PC-3 (cell line): Measurements from ENCODE around the gene ILK. TPM values are rescaled to one million over a fixed set of nuclear protein-coding genes. Genes with fewer than 3 reads are reported as not detected.

Source experiments
- ATAC-seq: fragments of 200-7000 bp; cut with Tn5 transposase; 2 replicates; pipeline ENCODE4 v1.9.1; 2020; ENCODE audit warnings: mild to moderate bottlenecking, moderate library complexity
- BruUV-seq: library from RNA; stranded (reverse); fragments of 400-500 nt; replicated peaks from 2 replicates; lab custom pipeline; 2021; lab: Mats Ljungman, UMichigan
- CTCF ChIA-PET: fragments of 300-600 bp; sonication (Branson Sonifier 250); formaldehyde crosslinking; loops from one replicate; lab custom pipeline; 2022; ENCODE audit warnings: antibody characterized with exemption; lab: Charles Lee
- POLR2A ChIA-PET: fragments of 300-600 bp; sonication (Branson Sonifier 250); formaldehyde crosslinking; loops from one replicate; lab custom pipeline; 2022; ENCODE audit warnings: antibody characterized with exemption; ENCODE audit not compliant: unreplicated experiment; lab: Charles Lee
- DNase-seq: peaks from one replicate; pipeline ENCODE4 v3.0.0-alpha.2; 2015
- H2AFZ ChIP-seq: fragments of 300-600 bp; sonication (generic); 2 replicates; pipeline ENCODE4 v1.6.0; 2016; ENCODE audit warnings: antibody characterized with exemption, low read length
- H3F3A ChIP-seq: fragments of 300-600 bp; sonication (generic); one replicate; pipeline ENCODE4 v1.6.0; 2017; ENCODE audit warnings: antibody characterized with exemption, low read length, control low read depth, mild to moderate bottlenecking; ENCODE audit not compliant: unreplicated experiment
- H3K27ac ChIP-seq: fragments of 300-600 bp; sonication (generic); 2 replicates; pipeline ENCODE4 v1.5.1; 2016; ENCODE audit warnings: mild to moderate bottlenecking, low read length
- H3K27me3 ChIP-seq: fragments of 300-600 bp; sonication (generic); 2 replicates; pipeline ENCODE4 v1.6.1; 2016; ENCODE audit warnings: low read length, mixed read lengths
- H3K36me3 ChIP-seq: fragments of 300-600 bp; sonication (generic); 2 replicates; pipeline ENCODE4 v1.6.1; 2016; ENCODE audit warnings: low read depth, mixed run types, low read length, mixed read lengths
- H3K4me1 ChIP-seq: fragments of 300-600 bp; sonication (generic); 2 replicates; pipeline ENCODE4 v1.5.1; 2016; ENCODE audit warnings: low read length; ENCODE audit not compliant: insufficient read depth
- H3K4me2 ChIP-seq: fragments of 300-600 bp; sonication (generic); 2 replicates; pipeline ENCODE4 v1.6.0; 2016; ENCODE audit warnings: low read length
- H3K4me3 ChIP-seq: fragments of 300-600 bp; sonication (generic); 2 replicates; pipeline ENCODE4 v1.5.1; 2016; ENCODE audit warnings: mild to moderate bottlenecking, low read length, mixed read lengths
- H3K79me2 ChIP-seq: fragments of 300-600 bp; sonication (generic); 2 replicates; pipeline ENCODE4 v1.6.1; 2017; ENCODE audit warnings: low read length, mixed read lengths
- H3K9ac ChIP-seq: fragments of 300-600 bp; sonication (generic); 2 replicates; pipeline ENCODE4 v1.6.0; 2016; ENCODE audit warnings: mild to moderate bottlenecking, low read length
- H3K9me2 ChIP-seq: fragments of 300-600 bp; sonication (generic); replicated peaks from 2 replicates; pipeline ENCODE4 v1.6.1; 2016; ENCODE audit warnings: mixed run types, low read length, mixed read lengths
- H3K9me3 ChIP-seq: fragments of 300-600 bp; sonication (generic); 2 replicates; pipeline ENCODE4 v1.6.1; 2016; ENCODE audit warnings: low read length, mixed read lengths
- H4K20me1 ChIP-seq: fragments of 300-600 bp; sonication (generic); 2 replicates; pipeline ENCODE4 v1.6.1; 2016; ENCODE audit warnings: low read length, mixed read lengths
- CTCF ChIP-seq: fragments of 300-600 bp; sonication (generic); conservative IDR thresholded peaks from 2 replicates; pipeline ENCODE4 v1.5.1; 2017; ENCODE audit warnings: antibody characterized with exemption, low read depth, mild to moderate bottlenecking, low read length
- EZH2 ChIP-seq: fragments of 300-600 bp; sonication (generic); IDR thresholded peaks from one replicate; pipeline ENCODE4 v1.6.1; 2017; ENCODE audit warnings: antibody characterized with exemption, mild to moderate bottlenecking, low read length; ENCODE audit not compliant: unreplicated experiment
- EZH2phosphoT487 ChIP-seq: fragments of 300-600 bp; sonication (generic); IDR thresholded peaks from 2 replicates; pipeline ENCODE4 v1.6.1; 2018; ENCODE audit warnings: mild to moderate bottlenecking, antibody characterized with exemption, low read length, borderline replicate concordance
- intact Hi-C: fragments of 100-400 bp; cut with micrococcal nuclease; formaldehyde crosslinking; loops from 2 replicates; pipeline ENCODE4 v1.9.0; 2023
- total RNA-seq: library from RNA; depleted of rRNA; stranded (reverse); fragments of >200 nt; gene quantifications from 2 replicates; pipeline ENCODE4 v1.2.3, GENCODE V29; 2014

Gene ILK
- total RNA-seq, 1 experiment from 2014 or later, result 73.9 TPM

GRCh38 chr11:6565325-6565724 lies 38.2 kb upstream of the ILK start:
- ChIA-PET CTCF (no interaction called here), POLR2A (no interaction called here)
- H3K9ac ChIP-seq, result no peak overlapping the region
- no peak for ATAC-seq
- no peak overlapping the region for H3K4me2 ChIP-seq
- BruUV-seq, result no TSS peak
- H3K9me2 ChIP-seq, result no peaks in the 10 kb centered on the region
- intact Hi-C loops, result no loop called here
- H3K27ac ChIP-seq, result no peak overlapping the region
- TF ChIP-seq CTCF (no peak), EZH2 (no peak), EZH2phosphoT487 (no peak)
- no peak overlapping the region for H3K4me3 ChIP-seq
- no peak for DNase-seq
- H2AFZ ChIP-seq, result no peak overlapping the region
- no peaks in the 10 kb centered on the region for H3K27me3 ChIP-seq
- H3K79me2 ChIP-seq, result no peaks in the 10 kb centered on the region
- no peaks in the 10 kb centered on the region for H3F3A ChIP-seq
- H3K36me3 ChIP-seq, result no peaks in the 10 kb centered on the region
- no peaks in the 10 kb centered on the region for H3K9me3 ChIP-seq
- no peaks in the 10 kb centered on the region for H4K20me1 ChIP-seq
- peaks cover 9% of the 10 kb centered on the region for H3K4me1 ChIP-seq

GRCh38 chr11:6565988-6566703 lies 37.4 kb upstream of the ILK start:
- Histone ChIP-seq H3F3A (no peaks in the 10 kb centered on the region), H3K4me2 (no peak overlapping the region), H3K9ac (no peak overlapping the region), H3K27ac (no peak overlapping the region), H3K4me1 (peaks cover 9% of the 10 kb centered on the region), H3K4me3 (no peak overlapping the region), H3K79me2 (no peaks in the 10 kb centered on the region), H3K9me3 (no peaks in the 10 kb centered on the region), H3K27me3 (no peaks in the 10 kb centered on the region), H2AFZ (no peak overlapping the region), H4K20me1 (no peaks in the 10 kb centered on the region), H3K36me3 (no peaks in the 10 kb centered on the region), H3K9me2 (no peaks in the 10 kb centered on the region)
- intact Hi-C loops, result no loop called here
- DNase-seq (no peak), ATAC-seq (no peak)
- CTCF ChIA-PET, result no interaction called here
- no peak for TF ChIP-seq EZH2
- TF ChIP-seq EZH2phosphoT487, result no peak
- TF ChIP-seq CTCF, result no peak
- BruUV-seq, result no TSS peak
- POLR2A ChIA-PET, result interaction anchor here (0.5 kb wide), 1 partner anchor 41 kb away, joined by 10 read pairs; no protein-coding TSS in a partner anchor

GRCh38 chr11:6566704-6567370 lies 36.7 kb upstream of the ILK start:
- no TSS peak for BruUV-seq
- no peaks in the 10 kb centered on the region for H4K20me1 ChIP-seq
- no peak for ATAC-seq

More at GRCh38 chr11:6566704-6567370, 36.7 kb upstream of the ILK start:
- Histone ChIP-seq H3K9me3 (no peaks in the 10 kb centered on the region), H3K9me2 (no peaks in the 10 kb centered on the region), H3K4me1 (peaks cover 10% of the 10 kb centered on the region), H3K9ac (no peak overlapping the region), H3K27ac (no peak overlapping the region), H3K4me2 (no peak overlapping the region), H2AFZ (no peak overlapping the region), H3K79me2 (no peaks in the 10 kb centered on the region), H3K27me3 (no peaks in the 10 kb centered on the region), H3K36me3 (no peaks in the 10 kb centered on the region), H3F3A (no peaks in the 10 kb centered on the region), H3K4me3 (no peak overlapping the region)
- DNase-seq, result no peak
- TF ChIP-seq EZH2phosphoT487 (no peak), EZH2 (no peak), CTCF (no peak)
- CTCF ChIA-PET, result no interaction called here
- POLR2A ChIA-PET, result no interaction called here
- intact Hi-C loops, result no loop called here
